ENCODE data around the gene HSP90AB1. TPM values are rescaled to one million over a fixed set of nuclear protein-coding genes. Genes with fewer than 3 reads are reported as not detected.

The HSP90AB1 gene
- total and polyA plus RNA-seq, 2 of the 8 experiments (the other 6 are each of a cell fraction or from before 2014, with no cell fraction given) = 1,564 to 2,297 TPM

- Histone ChIP-seq H3K4me3 (ENCODE audit: extremely low read depth in 1 of 4, insufficient read depth in 2 of 4, low read depth in 3 of 4, low read length in 4 of 4) (no peak overlapping the region), H3K23me2 (ENCODE audit: low read depth, low read length) (peaks cover 3% of the 10 kb centered on the region; the same call in 1 of the 2 replicates), H3K4me1 (replicated peaks in 1 of 4; ENCODE audit: control insufficient read depth in 3 of 4, insufficient read depth in 4 of 4, low read length in 3 of 4) (peaks cover 9 to 32% (median 22%) of the 10 kb centered on the region in 4 experiments), H3K79me2 (ENCODE audit: control insufficient read depth in 1 of 2, insufficient read depth in 2 of 2, low read length in 2 of 2) (peaks cover 9 to 42% of the 10 kb centered on the region in 2 experiments; a peak in 3 of 4 replicates), H2AK5ac (ENCODE audit: low read depth, low read length) (no peak overlapping the region), H4K20me1 (replicated peaks in 1 of 2; ENCODE audit: control insufficient read depth in 1 of 2, insufficient read depth in 2 of 2, low read length in 2 of 2) (peaks cover 33 to 46% of the 10 kb centered on the region in 2 experiments), H3K18ac (ENCODE audit: extremely low read depth, low read length) (no peak overlapping the region), H2BK120ac (replicated peaks; ENCODE audit: low read depth, low read length) (no peak overlapping the region), H3K56ac (replicated peaks; ENCODE audit: insufficient read length, low read depth, low read length) (no peak overlapping the region), H4K5ac (ENCODE audit: insufficient read length, low read depth, low read length) (no peak overlapping the region), H3K9me3 (ENCODE audit: insufficient read depth in 2 of 2, low read depth in 1 of 2, low read length in 1 of 2) (no peaks in the 10 kb centered on the region), H2AFZ (ENCODE audit: low read length) (no peak overlapping the region), H3K9ac (replicated peaks in 1 of 4; ENCODE audit: extremely low read depth in 1 of 4, low read depth in 3 of 4, low read length in 3 of 4) (no peak overlapping the region), H3K23ac (ENCODE audit: insufficient read length) (no peak overlapping the region), H4K8ac (ENCODE audit: extremely low read depth, insufficient read depth, low read length) (no peak overlapping the region), H3K36me3 (ENCODE audit: control insufficient read depth in 2 of 4, insufficient read depth in 4 of 4, low read length in 3 of 4) (peaks cover 26 to 58% (median 45%) of the 10 kb centered on the region in 4 experiments), H2BK5ac (ENCODE audit: low read depth, low read length) (no peak overlapping the region; the same call in 1 of the 2 replicates), H3K14ac (ENCODE audit: insufficient read length) (no peak overlapping the region), H2BK12ac (ENCODE audit: low read depth, low read length) (no peak overlapping the region), H4K91ac (replicated peaks; ENCODE audit: insufficient read length, low read length) (no peak overlapping the region), H3K4me2 (ENCODE audit: insufficient read depth in 1 of 2, low read depth in 2 of 2, low read length in 2 of 2) (no peak overlapping the region), H3K4ac (replicated peaks; ENCODE audit: insufficient read length, low read depth, low read length) (no peak overlapping the region), H3K27me3 (replicated peaks in 1 of 4; ENCODE audit: control insufficient read depth in 3 of 4, extremely low read depth in 1 of 4, insufficient read depth in 3 of 4, low read length in 3 of 4) (no peaks in the 10 kb centered on the region), H2BK20ac (ENCODE audit: low read length) (no peak overlapping the region), H3K27ac (ENCODE audit: low read depth, low read length) (no peak overlapping the region), H2BK15ac (ENCODE audit: low read length) (no peak overlapping the region), H3K79me1 (ENCODE audit: low read depth, low read length) (peaks cover 29% of the 10 kb centered on the region)
- no peak for TF ChIP-seq GABPA (IDR thresholded peaks at IDR 0.05; ENCODE audit: borderline replicate concordance, insufficient read depth, low read length)
- TF ChIP-seq SAP30 (IDR thresholded peaks at IDR 0.05; ENCODE audit: insufficient read depth, insufficient replicate concordance, low read length) = no peak
- no peak for TF ChIP-seq BRCA1 (IDR thresholded peaks at IDR 0.05; ENCODE audit: low read depth, low read length)
- TF ChIP-seq EP300 (IDR thresholded peaks at IDR 0.05; ENCODE audit: borderline replicate concordance in 1 of 2, low read depth in 2 of 2, low read length in 2 of 2) = no peak
- no peak for TF ChIP-seq TEAD4 (IDR thresholded peaks at IDR 0.05; ENCODE audit: low read depth, low read length)
- no peak for TF ChIP-seq CTBP2 (IDR thresholded peaks at IDR 0.05; ENCODE audit: borderline replicate concordance, insufficient read depth, insufficient read length, low read length)
- no peak for TF ChIP-seq GTF2F1 (IDR thresholded peaks at IDR 0.05; ENCODE audit: borderline replicate concordance, low read depth, low read length)
- no peak for TF ChIP-seq YY1 (IDR thresholded peaks at IDR 0.05; ENCODE audit: low read depth, low read length)
- no peak for TF ChIP-seq EGR1 (IDR thresholded peaks at IDR 0.05; ENCODE audit: borderline replicate concordance, low read depth, low read length)
- WGBS, 2 experiments (ENCODE audit: extremely low coverage in 1 of 2, insufficient coverage in 1 of 2, insufficient read length in 1 of 2, insufficient replicate concordance in 2 of 2, low coverage in 1 of 2, low lambda C conversion rate in 2 of 2, missing lambda C conversion rate in 1 of 2) = 90% methylated on average over 11 of the region's 11 CpGs; no CpG with 5 or more reads in 1 of the 2 experiments
- FAIRE-seq = no peak
- no peak for DNase-seq (ENCODE audit: low read depth in 1 of 2, low spot score in 2 of 2)
- CTCF ChIA-PET (ENCODE audit: partially characterized antibody) = interaction anchor here (0.9 to 19.4 kb wide), 8 partner anchors 13 to 130 kb away, joined by 3 to 287 read pairs (median 4); no protein-coding TSS in a partner anchor
- POLR2A ChIA-PET (ENCODE audit: partially characterized antibody) = interaction anchor here (1.0 to 21.0 kb wide), 7 partner anchors 8 to 49 kb away, joined by 3 to 477 read pairs (median 4); partner anchors contain the start of genes HSP90AB1, MYMX and SLC35B2
Observed at GRCh38 chr6:44229376-44230033, 17.4 kb upstream of the HSP90AB1 start.
